Muscle of arm (tissue), 12 donors: ENCODE results near the gene PEX5L. TPM values are rescaled to one million over a fixed set of nuclear protein-coding genes. Genes with fewer than 3 reads are reported as not detected.
"Not testable (repeated sequence)": the region's sequence is repeated elsewhere in the genome, so short reads cannot be mapped to it uniquely, and the experiment has no call there.

Experiments
- DNase-seq: peaks from one replicate; pipeline ENCODE4 v3.0.0-alpha.2; 2013
- polyA plus RNA-seq, 12 donors: library from polyadenylated mRNA; unstranded; fragments of 120-200 nt; gene quantifications; one replicate each; pipeline ENCODE4 v1.2.1, GENCODE V29; 2013; ENCODE audit not compliant: insufficient read length in 12 of 12

Gene PEX5L
- polyA plus RNA-seq, 12 donors: 0.14 to 0.54 (median 0.26) TPM; not detected in 2

- DNase-seq: no peak
Measured at GRCh38 chr3:180011927-180012326, 24.8 kb downstream of the PEX5L start.

- DNase-seq: not testable (repeated sequence)
Measured at GRCh38 chr3:180008318-180008717, 28.4 kb downstream of the PEX5L start.

DNA sequence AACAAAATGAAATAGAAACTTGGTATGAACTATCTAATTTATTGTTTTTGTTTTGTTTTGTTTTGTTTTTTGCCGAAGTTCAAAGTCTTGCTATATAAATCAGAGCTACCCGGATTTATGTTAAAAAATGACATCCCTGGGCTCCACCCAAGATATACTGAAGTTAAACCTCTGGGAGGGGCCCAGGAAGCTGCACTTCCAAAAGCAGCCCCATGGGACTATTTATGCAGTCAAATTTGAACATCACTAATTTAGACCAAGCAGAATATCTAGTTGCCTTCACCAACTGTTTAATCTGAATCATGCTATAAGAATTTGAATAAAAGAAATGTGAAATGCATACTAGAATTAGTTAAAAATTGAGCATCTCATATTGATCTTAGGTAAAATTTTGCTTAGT is 32.2 kb downstream of the PEX5L start:
- DNase-seq: no peak

DNA sequence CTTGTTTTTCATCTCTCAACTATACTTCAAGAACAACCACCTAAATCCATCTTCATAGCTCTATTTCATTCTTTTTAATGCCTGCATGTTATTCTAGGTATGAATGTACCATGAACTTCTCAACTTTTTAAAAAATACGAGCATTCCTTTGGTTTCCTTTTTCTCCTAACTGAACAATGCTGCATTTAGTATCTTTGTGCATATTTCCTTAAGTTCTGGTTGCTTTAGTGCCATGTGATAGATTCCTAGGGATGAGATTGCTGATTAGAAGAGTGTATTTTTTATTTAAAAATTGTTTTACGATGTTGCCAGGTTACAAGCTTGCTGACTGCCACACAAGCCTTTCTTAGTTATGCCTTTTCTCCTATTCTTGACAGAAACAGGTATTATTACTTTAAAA is 34.7 kb downstream of the PEX5L start:
- DNase-seq: no peak

DNA sequence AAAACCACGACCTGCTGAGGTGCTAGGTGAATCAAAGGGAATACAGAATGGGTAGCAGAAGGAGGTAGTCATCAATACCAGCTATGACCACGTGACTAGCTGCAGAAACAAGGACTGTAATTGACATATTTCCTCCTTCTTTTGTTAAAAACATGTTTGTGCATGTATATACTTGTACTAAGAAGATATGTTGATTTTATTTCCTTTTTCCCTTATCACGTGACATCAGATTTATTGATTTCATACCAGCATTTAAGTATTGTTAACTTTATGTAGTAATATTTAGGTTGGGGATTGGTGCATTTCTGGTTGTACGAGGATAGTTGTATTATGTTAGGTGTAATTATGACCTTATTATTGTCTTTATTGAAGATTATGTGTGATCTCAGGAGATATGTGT is 36.2 kb downstream of the PEX5L start:
- no peak for DNase-seq

GRCh38 chr3:179995406-179995805 is 41.3 kb downstream of the PEX5L start:
- no peak for DNase-seq

DNA sequence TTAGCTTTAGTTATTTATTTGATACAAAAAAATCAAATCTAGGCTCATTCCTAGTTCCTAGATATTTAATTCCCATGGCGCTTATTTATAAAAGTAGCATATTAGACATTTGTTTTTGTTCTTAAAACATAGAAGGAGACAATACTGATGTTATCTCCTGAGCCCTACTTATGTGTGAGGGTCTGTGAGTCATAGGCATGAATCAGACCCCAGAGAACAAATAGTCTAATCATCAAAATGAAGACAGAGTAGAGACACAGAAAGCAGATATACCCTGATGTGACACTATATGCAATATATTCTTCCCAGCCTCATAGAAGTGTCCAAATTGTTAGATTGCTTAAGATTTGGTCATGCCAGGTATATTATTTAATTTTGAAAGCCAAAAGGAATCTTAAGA is 44.9 kb downstream of the PEX5L start:
- no peak for DNase-seq

- DNase-seq: no peak
Measured at GRCh38 chr3:179991104-179991503, 45.6 kb downstream of the PEX5L start.

DNA sequence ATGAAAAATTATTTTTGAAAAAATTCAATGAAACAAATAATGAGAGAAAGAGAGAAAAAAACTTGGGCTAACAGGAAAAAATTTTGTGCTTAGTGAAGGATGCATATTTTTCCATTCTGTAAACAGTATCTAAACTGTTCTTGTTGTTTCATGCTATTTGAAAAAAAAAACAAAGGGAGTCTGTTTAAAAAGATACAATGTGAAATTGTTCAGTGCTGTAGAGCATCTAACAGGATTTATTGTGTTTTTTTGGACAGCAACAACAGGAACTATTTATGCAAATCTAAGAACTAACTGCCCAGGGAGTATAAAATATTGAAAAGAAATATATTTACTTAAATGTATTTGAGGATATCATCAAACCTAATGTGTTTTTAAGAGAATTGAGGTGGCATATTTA is 55.1 kb downstream of the PEX5L start:
- DNase-seq: no peak

DNA sequence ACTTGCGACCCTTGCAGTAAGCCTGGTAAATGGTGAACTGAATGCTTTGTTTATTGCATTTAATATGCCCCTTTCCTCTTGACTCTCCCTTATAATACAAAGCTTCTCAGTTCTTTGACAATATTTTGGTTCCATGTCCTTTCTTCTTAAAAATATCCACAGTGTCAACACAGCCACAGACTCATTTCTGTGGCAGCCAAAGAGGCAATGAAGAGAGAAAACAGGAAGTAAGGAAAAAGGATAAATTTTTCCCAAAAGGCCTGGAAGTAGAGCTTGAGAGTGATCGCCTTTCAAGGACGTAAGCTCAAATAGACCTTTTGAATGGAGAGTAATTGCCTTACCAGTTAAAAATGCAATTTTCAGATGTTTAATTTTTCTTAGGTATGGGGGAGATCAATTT is 59.4 kb downstream of the PEX5L start:
- DNase-seq: no peak

DNA sequence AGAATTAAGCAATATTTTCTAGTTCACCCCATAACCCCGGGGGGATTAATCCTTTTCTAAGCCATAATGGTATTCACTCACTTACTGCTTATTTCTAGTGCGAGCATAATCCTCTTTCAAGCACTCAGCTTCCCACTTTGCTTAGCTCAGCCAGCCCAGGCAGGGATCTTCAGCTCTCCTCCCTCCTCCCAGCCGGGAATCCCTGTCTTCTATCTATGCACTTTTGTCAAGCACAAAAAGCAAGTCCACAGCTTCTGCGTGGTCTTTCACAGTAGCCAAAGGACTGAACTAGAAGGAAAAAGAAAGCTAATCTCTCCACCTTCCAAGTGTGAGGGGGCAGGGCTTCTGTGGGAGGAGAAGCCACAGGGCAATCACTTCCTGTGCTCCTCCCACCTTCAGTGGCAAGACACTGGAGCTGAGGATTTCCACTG is 62.8 kb downstream of the PEX5L start:
- no peak for DNase-seq

GRCh38 chr3:179972881-179973423 is 63.8 kb downstream of the PEX5L start:
- no peak for DNase-seq

DNA sequence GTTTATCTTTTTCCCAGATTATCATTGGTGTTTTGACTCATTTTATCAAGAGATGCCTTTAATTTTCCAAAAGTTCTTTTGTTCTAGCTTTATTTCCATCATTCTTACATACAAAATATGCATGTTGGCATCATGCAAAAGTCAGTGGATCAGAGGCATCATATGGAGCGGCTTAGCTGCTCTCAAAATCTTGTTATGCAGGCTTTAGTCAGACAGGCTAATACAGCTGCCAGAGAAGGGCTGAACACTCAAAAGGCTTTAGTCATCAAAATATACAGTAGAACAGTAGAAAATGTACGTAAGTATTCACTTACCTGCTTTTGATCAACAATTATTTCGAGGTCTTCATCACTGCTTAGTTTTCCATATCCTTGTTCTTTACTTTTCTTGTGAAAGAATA is 65.5 kb downstream of the PEX5L start:
- no peak for DNase-seq

DNA sequence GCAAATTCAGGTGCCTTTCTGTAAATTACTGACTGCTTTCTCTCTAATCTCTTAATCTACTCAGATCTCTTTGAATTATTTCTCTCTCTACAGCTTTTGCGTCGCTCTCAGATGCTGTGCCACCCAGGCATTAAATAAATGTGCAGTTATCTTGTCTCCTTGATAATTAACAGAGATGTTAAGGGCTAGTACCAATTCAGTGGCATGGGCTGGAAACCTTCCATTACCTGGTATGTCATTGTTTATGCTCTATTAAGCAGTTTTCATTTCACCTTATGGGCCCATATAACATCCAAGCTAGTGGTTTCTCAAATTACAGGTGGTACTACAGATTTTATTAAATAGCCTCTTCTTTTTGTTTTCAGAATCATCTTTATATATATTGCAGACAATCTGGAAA is 66.0 kb downstream of the PEX5L start:
- no peak for DNase-seq

DNA sequence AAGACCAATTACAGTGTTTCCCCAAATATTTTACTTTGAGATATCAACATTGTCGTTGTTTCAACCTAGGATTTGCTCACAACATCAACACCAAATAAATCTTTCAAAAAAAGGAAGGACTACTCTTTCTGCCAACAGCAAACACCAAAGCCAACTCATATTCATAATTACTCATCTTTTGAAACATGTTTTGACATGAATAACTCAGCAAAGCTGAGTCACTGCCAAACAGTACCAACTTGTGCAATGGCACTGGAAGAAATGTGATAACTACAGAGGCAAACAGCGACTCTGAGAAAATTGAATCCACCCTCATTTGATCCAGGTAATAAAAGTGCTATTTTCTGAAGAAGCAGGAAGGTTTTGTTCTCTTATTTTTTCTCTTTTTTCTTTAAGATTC is 67.2 kb downstream of the PEX5L start:
- no peak for DNase-seq

- DNase-seq: no peak
Measured at GRCh38 chr3:179967622-179968021, 69.1 kb downstream of the PEX5L start.

DNA sequence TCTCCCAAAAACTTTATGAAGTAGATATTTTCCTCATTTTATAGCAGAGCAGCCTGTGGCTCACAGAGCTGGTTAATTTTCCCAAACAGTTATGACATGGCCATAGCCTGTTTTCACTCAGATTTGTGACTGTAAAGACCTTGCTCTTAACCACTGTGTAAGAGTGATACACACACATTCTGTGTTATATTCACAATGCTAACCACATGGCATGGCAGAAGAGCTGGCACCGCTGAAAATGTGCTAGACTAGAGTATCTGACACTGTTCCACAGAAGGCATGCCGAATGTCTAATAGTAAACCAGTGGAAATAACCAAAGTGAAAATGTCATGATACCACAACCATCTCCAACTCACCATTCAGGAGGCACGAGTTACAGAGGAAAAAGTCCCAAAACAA is 71.8 kb downstream of the PEX5L start:
- no peak for DNase-seq

GRCh38 chr3:179962629-179963387 is 73.9 kb downstream of the PEX5L start:
- DNase-seq: no peak

GRCh38 chr3:179961703-179962078 is 75.0 kb downstream of the PEX5L start:
- no peak for DNase-seq

DNA sequence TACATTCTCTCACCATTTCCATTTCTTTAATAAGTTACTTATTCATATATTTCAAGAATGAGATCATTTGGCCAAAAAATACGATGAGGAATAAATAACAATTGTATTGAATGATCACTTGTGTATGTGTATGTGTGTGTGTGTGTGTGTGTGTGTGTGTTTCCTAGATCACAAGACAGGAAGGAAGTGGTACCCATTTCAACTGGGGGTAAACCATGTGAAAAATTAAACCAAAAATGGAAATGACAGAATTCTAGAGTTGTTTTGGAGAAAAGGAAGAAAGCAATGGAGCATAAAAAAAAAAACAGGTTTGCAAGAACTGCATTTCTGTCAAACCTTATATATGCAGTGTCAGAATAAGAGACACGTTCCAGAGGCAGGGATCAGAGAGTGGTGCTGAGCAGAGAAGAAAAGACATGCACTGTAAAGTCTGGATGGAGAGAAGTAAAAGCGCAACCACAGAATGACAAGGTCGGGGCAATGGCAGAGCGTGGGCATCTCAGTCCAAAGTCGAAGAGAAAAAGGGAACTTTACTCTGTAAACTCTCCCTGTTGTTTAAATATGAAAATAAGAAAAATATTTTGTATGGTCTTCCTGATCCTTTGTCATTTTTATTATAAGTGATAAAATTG is 75.5 kb downstream of the PEX5L start:
- no peak for DNase-seq

DNA sequence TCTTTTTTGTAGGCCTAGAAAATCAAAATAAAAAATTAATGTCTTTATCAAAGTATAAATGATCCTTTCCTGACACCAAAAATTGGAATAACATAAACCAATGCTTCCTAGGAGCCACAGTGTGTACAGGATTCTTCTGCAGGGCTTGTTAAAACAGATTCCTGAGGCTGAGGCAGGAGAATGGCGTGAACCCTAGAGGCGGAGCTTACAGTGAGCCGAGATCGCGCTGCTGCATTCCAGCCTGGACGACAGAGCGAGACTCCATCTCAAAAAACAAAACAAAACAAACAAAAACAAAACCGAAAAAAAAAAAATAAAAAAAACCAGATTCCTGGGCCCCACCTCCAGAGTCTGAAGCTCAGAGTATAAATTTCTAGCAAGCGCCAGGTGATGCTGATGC is 78.0 kb downstream of the PEX5L start:
- no peak for DNase-seq

GRCh38 chr3:179958143-179958542 is 78.6 kb downstream of the PEX5L start:
- DNase-seq: no peak

DNA sequence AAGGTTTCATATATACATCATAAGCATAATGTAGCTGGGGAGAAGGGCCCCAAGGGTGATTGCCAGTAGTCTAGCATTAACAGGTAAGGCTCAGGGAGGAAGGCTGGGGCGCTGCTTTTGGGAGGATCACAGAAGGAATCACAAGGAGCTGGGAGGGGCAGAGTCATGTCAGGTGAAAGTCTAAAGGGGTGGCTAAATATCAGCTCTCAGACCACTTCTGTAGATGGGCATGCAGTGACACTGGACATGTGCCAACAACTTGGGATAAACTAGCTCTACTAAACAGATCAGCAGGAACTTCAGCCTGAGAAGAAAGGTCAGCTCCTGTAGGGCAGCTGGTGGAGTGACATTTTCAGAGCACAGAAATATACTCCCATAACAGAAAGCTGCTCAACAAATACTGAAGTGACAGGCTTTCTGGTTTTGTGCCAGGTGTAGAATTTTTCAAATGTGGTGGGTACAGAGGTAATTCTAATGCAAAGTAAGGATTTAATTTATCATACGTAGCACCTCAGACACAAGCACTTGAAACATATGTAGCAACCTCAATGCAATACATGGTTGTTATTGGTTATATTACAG is 79.4 kb downstream of the PEX5L start:
- no peak for DNase-seq
